ENCODE data around the gene C7. TPM values are rescaled to one million over a fixed set of nuclear protein-coding genes. Genes with fewer than 3 reads are reported as not detected.

C7 gene
- total RNA-seq, 2 donors from 2014 or later, result 176 to 687 TPM

DNA sequence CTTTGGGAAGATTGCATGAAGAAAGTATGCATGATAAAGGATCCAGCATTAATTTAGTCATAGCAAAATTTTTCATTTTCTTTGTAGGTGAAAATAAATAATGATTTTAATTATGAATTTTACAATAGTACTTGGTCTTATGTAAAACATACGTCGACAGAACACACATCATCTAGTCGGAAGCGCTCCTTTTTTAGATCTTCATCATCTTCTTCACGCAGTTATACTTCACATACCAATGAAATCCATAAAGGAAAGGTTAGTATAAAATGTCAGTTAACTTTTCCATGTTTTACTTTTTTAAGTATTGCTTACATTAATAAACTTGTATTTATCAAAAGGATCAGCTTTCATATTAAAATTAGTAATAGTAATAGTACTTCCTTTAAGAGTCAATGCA lies 35.8 kb downstream of the C7 start:
- Histone ChIP-seq H3K4me1 (no peaks in the 10 kb centered on the region), H3K27ac (no peak overlapping the region), H3K9me3 (no peaks in the 10 kb centered on the region), H3K4me3 (no peak overlapping the region), H3K36me3 (peaks cover 2% of the 10 kb centered on the region), H3K27me3 (no peaks in the 10 kb centered on the region)
- TF ChIP-seq CTCF (IDR thresholded peaks at IDR 0.05), result no peak
- DNase-seq (ENCODE audit: low spot score), result no peak

- Histone ChIP-seq H3K27ac (no peak overlapping the region), H3K9me3 (no peaks in the 10 kb centered on the region), H3K27me3 (no peaks in the 10 kb centered on the region), H3K4me3 (no peak overlapping the region), H3K4me1 (no peaks in the 10 kb centered on the region), H3K36me3 (peaks cover 23% of the 10 kb centered on the region)
- no peak for TF ChIP-seq CTCF (IDR thresholded peaks at IDR 0.05)
- no peak for DNase-seq (ENCODE audit: low spot score)
Observed at GRCh38 chr5:40955313-40955712, 46.0 kb downstream of the C7 start.

- no peaks in the 10 kb centered on the region for H3K4me1 ChIP-seq
- no peak overlapping the region for H3K4me3 ChIP-seq
- no peaks in the 10 kb centered on the region for H3K9me3 ChIP-seq
- no peaks in the 10 kb centered on the region for H3K27me3 ChIP-seq
- no peak for DNase-seq (ENCODE audit: low spot score)
- H3K36me3 ChIP-seq, result peaks cover 13% of the 10 kb centered on the region
- TF ChIP-seq CTCF (IDR thresholded peaks at IDR 0.05), result no peak
- no peak overlapping the region for H3K27ac ChIP-seq
Observed at GRCh38 chr5:40957048-40957447, 47.8 kb downstream of the C7 start.

- Histone ChIP-seq H3K27ac (no peak overlapping the region), H3K4me3 (no peak overlapping the region), H3K9me3 (no peaks in the 10 kb centered on the region), H3K36me3 (peaks cover 13% of the 10 kb centered on the region), H3K27me3 (no peaks in the 10 kb centered on the region), H3K4me1 (no peaks in the 10 kb centered on the region)
- TF ChIP-seq CTCF (IDR thresholded peaks at IDR 0.05), result no peak
- DNase-seq (ENCODE audit: low spot score), result no peak
Observed at GRCh38 chr5:40958811-40959210, 49.5 kb downstream of the C7 start.

GRCh38 chr5:40960037-40960436 lies 50.7 kb downstream of the C7 start:
- DNase-seq (ENCODE audit: low spot score), result no peak
- Histone ChIP-seq H3K4me3 (no peak overlapping the region), H3K4me1 (no peaks in the 10 kb centered on the region), H3K36me3 (peaks cover 12% of the 10 kb centered on the region), H3K9me3 (no peaks in the 10 kb centered on the region), H3K27ac (no peak overlapping the region), H3K27me3 (no peaks in the 10 kb centered on the region)
- no peak for TF ChIP-seq CTCF (IDR thresholded peaks at IDR 0.05)

- H3K27ac ChIP-seq, result no peak overlapping the region
- DNase-seq (ENCODE audit: low spot score), result no peak
- TF ChIP-seq CTCF (IDR thresholded peaks at IDR 0.05), result peak in 1 of 2 donors; percentile 39
- no peak overlapping the region for H3K4me3 ChIP-seq
- no peaks in the 10 kb centered on the region for H3K4me1 ChIP-seq
- H3K36me3 ChIP-seq, result peaks cover 6% of the 10 kb centered on the region
- no peaks in the 10 kb centered on the region for H3K27me3 ChIP-seq
- peaks cover 0 to 3% of the 10 kb centered on the region in 2 donors for H3K9me3 ChIP-seq
Observed at GRCh38 chr5:40962207-40962955, 53.1 kb downstream of the C7 start.
